Endothelial cell of umbilical vein (primary cell): ENCODE results near the gene SLC5A1. TPM values are rescaled to one million over a fixed set of nuclear protein-coding genes. Genes with fewer than 3 reads are reported as not detected.

Experiments
- BruUV-seq: library from RNA; stranded (reverse); fragments of 400-500 nt; replicated peaks from 2 replicates; lab custom pipeline; 2021; lab: Mats Ljungman, UMichigan
- CTCF ChIA-PET: fragments of 300-600, 350-600 bp; sonication (Branson Sonifier 250); formaldehyde crosslinking; loops from one replicate; lab custom pipeline; 2021; ENCODE audit warnings: antibody characterized with exemption, inconsistent platforms; lab: Charles Lee
- POLR2A ChIA-PET: fragments of 300-600, 350-600 bp; sonication (Branson Sonifier 250); formaldehyde crosslinking; loops from one replicate; lab custom pipeline; 2021; ENCODE audit warnings: antibody characterized with exemption, inconsistent platforms; lab: Charles Lee
- DNase-seq: peaks from one replicate; pipeline ENCODE4 v3.0.0-alpha.2; 2011; ENCODE audit warnings: low read depth, low spot score
- FAIRE-seq: peaks from 2 replicates; lab custom pipeline; 2011; peaks lifted over from hg19 to GRCh38; lab: Jason Lieb, UNC
- H2AFZ ChIP-seq: 2 replicates; pipeline ENCODE4 v1.6.0; 2012; ENCODE audit warnings: low read depth, low read length, control low read depth, inconsistent platforms
- H3K27ac ChIP-seq: 2 replicates; pipeline ENCODE4 v1.5.1; 2011; ENCODE audit warnings: low read depth, mild to moderate bottlenecking, control low read depth, low read length, moderate library complexity; ENCODE audit not compliant: insufficient read depth
- H3K27me3 ChIP-seq, 2 experiments: 2 replicates each; pipeline versions ENCODE4 v1.6.0 to v1.6.1; 2011; ENCODE audit warnings: low read length in 2 of 2, mixed read lengths in 1 of 2; ENCODE audit not compliant: control insufficient read depth in 2 of 2, insufficient read depth in 2 of 2
- H3K36me3 ChIP-seq, 2 experiments: 2 replicates in 1 of 2; 3 replicates in 1 of 2; pipeline ENCODE4 v1.5.1; 2011; ENCODE audit warnings: low read length in 2 of 2, mild to moderate bottlenecking in 1 of 2, moderate library complexity in 1 of 2; ENCODE audit not compliant: control insufficient read depth in 2 of 2, insufficient read depth in 2 of 2; ENCODE audit errors: extremely low read depth in 1 of 2
- H3K4me1 ChIP-seq: 3 replicates; pipeline ENCODE4 v1.5.1; 2011; ENCODE audit warnings: mild to moderate bottlenecking, low read length; ENCODE audit not compliant: control insufficient read depth, insufficient read depth; ENCODE audit errors: extremely low read depth
- H3K4me2 ChIP-seq: 2 replicates; pipeline ENCODE4 v1.6.1; 2011; ENCODE audit warnings: low read length, control low read depth, mixed read lengths; ENCODE audit not compliant: insufficient read depth
- H3K4me3 ChIP-seq, 3 experiments: fragments of 200-600 bp in 1 of 3; sonication (generic), shearing (Covaris generic) in 1 of 3; replicated peaks in 1 of 3; 2 replicates each; pipeline ENCODE4 v1.5.1; 2011 to 2016; ENCODE audit warnings: control low read depth in 3 of 3, low read length in 3 of 3, mild to moderate bottlenecking in 2 of 3, inconsistent platforms in 1 of 3, low read depth in 1 of 3, moderate library complexity in 1 of 3; ENCODE audit not compliant: insufficient read depth in 1 of 3
- H3K79me2 ChIP-seq: 2 replicates; pipeline ENCODE4 v1.6.0; 2012; ENCODE audit warnings: low read length, inconsistent platforms; ENCODE audit not compliant: control insufficient read depth, insufficient read depth
- H3K9ac ChIP-seq: replicated peaks from 2 replicates; pipeline ENCODE3; 2011; ENCODE audit warnings: low read length, control low read depth; ENCODE audit not compliant: insufficient read depth; ENCODE audit errors: extremely low read depth
- H3K9me1 ChIP-seq: replicated peaks from 3 replicates; pipeline ENCODE4 v1.6.0; 2011; ENCODE audit warnings: mild to moderate bottlenecking, low read length; ENCODE audit not compliant: control insufficient read depth, insufficient read depth; ENCODE audit errors: extremely low read depth
- H3K9me3 ChIP-seq: replicated peaks from 2 replicates; pipeline ENCODE4 v1.5.1; 2012; ENCODE audit warnings: low read length, inconsistent platforms; ENCODE audit not compliant: control insufficient read depth, insufficient read depth
- H4K20me1 ChIP-seq: replicated peaks from 2 replicates; pipeline ENCODE3; 2011; ENCODE audit warnings: mild to moderate bottlenecking, low read length; ENCODE audit not compliant: control insufficient read depth, insufficient read depth; ENCODE audit errors: extremely low read depth
- EZH2 ChIP-seq: IDR thresholded peaks from 2 replicates; pipeline ENCODE4 v1.6.1; 2012; ENCODE audit warnings: borderline replicate concordance, low read depth, mild to moderate bottlenecking, moderate library complexity, low read length, inconsistent platforms; ENCODE audit not compliant: severe bottlenecking
- FOS ChIP-seq: IDR thresholded peaks from 2 replicates; pipeline ENCODE4 v1.6.1; 2011; ENCODE audit warnings: mild to moderate bottlenecking, low read length, moderate library complexity, borderline replicate concordance; ENCODE audit not compliant: insufficient read depth
- GATA2 ChIP-seq: IDR thresholded peaks from 2 replicates; pipeline ENCODE4 v1.7.0; 2011; ENCODE audit warnings: low read depth, mild to moderate bottlenecking, moderate library complexity, mixed read lengths, low read length; ENCODE audit not compliant: insufficient read length, insufficient read depth
- JUN ChIP-seq: IDR thresholded peaks from 2 replicates; pipeline ENCODE4 v1.6.1; 2011; ENCODE audit warnings: borderline replicate concordance, low read depth; ENCODE audit not compliant: insufficient read length, insufficient read depth
- MYC ChIP-seq: IDR thresholded peaks from one replicate; pipeline ENCODE4 v1.6.1; 2011; ENCODE audit warnings: mild to moderate bottlenecking, low read depth, low read length
- POLR2A ChIP-seq: IDR thresholded peaks from 2 replicates; pipeline ENCODE4 v1.6.1; 2012; ENCODE audit warnings: low read depth, mild to moderate bottlenecking, control low read depth, low read length
- POLR2AphosphoS5 ChIP-seq: IDR thresholded peaks from 2 replicates; pipeline ENCODE4 v1.6.1; 2012; ENCODE audit warnings: low read depth, mild to moderate bottlenecking, control low read depth, low read length, moderate library complexity; ENCODE audit not compliant: insufficient read depth
- dilution Hi-C: fragments of 300-500 bp; cut with MboI; formaldehyde crosslinking; loops from one replicate; pipeline ENCODE4 v1.15.0; 2019; ENCODE audit warnings: low sequenced_read_pairs; ENCODE audit not compliant: extremely low pct_ligation_motif_present
- intact Hi-C: fragments of 100-400 bp; cut with micrococcal nuclease; formaldehyde crosslinking; loops from one replicate; pipeline ENCODE4 v1.10.0; 2022
- polyA plus RNA-seq, 4 experiments: library from polyadenylated mRNA; depleted of rRNA in 3 of 4; stranded (reverse) in 3 of 4; unstranded in 1 of 4; fragments of >200 nt; gene quantifications; 2 replicates each; pipeline versions ENCODE4 v1.2.1 to v1.2.3, GENCODE V29; 2011 to 2012; ENCODE audit warnings: missing spikeins in 1 of 4
- total RNA-seq: library from RNA; stranded (reverse); gene quantifications from 2 replicates; pipeline ENCODE4 v1.2.3, GENCODE V29; 2021
- TF ChIP-seq, protein P1 (sequence below), 2 donors: IDR thresholded peaks; 1 replicate in 1 of 2; 2 replicates in 1 of 2; pipeline ENCODE4 v1.5.1; 2011; ENCODE audit warnings: low read length in 2 of 2, mild to moderate bottlenecking in 2 of 2, moderate library complexity in 2 of 2, control low read depth in 1 of 2, inconsistent platforms in 1 of 2, low read depth in 1 of 2; ENCODE audit not compliant: insufficient read depth in 1 of 2; ENCODE audit errors: extremely low read depth in 1 of 2
- TF ChIP-seq, protein P2 (sequence below): IDR thresholded peaks from 2 replicates; pipeline ENCODE4 v1.6.1; 2011; ENCODE audit not compliant: insufficient read depth, insufficient read length

The SLC5A1 gene
- total and polyA plus RNA-seq, 2 donors (not counting 3 experiments of a cell fraction or from before 2014, with no cell fraction given): not detected

DNA sequence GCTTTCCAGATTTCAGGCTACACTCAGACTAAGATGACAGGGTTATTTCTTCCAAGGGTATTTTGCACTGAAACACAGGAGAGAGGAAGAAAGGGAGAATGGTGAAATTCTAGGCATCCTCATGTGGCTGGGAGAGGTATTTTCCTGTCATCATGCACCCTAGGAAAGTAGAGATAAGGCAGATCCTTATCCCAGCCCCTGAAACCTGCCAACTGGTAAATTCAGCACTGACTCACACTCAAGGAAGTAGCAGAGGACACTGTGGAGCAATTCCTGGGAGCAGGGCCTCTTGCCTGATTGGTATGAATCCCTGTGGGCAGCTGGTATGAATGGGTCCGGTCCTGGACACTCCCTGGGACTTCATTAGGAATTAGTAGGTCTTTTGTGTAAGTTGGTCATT, 37.6 kb upstream of the SLC5A1 start:
- H2AFZ ChIP-seq: no peak overlapping the region
- no peaks in the 10 kb centered on the region for H3K4me1 ChIP-seq
- H3K4me2 ChIP-seq: no peak overlapping the region
- no peaks in the 10 kb centered on the region for H3K9me1 ChIP-seq
- no peaks in the 10 kb centered on the region for H4K20me1 ChIP-seq
- FAIRE-seq: no peak
- no peak for DNase-seq
- no TSS peak for BruUV-seq
- TF ChIP-seq GATA2 (no peak), JUN (no peak), MYC (no peak)
- TF ChIP-seq, protein P1, sequence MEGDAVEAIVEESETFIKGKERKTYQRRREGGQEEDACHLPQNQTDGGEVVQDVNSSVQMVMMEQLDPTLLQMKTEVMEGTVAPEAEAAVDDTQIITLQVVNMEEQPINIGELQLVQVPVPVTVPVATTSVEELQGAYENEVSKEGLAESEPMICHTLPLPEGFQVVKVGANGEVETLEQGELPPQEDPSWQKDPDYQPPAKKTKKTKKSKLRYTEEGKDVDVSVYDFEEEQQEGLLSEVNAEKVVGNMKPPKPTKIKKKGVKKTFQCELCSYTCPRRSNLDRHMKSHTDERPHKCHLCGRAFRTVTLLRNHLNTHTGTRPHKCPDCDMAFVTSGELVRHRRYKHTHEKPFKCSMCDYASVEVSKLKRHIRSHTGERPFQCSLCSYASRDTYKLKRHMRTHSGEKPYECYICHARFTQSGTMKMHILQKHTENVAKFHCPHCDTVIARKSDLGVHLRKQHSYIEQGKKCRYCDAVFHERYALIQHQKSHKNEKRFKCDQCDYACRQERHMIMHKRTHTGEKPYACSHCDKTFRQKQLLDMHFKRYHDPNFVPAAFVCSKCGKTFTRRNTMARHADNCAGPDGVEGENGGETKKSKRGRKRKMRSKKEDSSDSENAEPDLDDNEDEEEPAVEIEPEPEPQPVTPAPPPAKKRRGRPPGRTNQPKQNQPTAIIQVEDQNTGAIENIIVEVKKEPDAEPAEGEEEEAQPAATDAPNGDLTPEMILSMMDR (IDR thresholded peaks at IDR 0.05; ENCODE audit: extremely low read depth in 1 of 2, insufficient read depth in 1 of 2, low read depth in 1 of 2, low read length in 2 of 2): no peak
- TF ChIP-seq, protein P2, sequence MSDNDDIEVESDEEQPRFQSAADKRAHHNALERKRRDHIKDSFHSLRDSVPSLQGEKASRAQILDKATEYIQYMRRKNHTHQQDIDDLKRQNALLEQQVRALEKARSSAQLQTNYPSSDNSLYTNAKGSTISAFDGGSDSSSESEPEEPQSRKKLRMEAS: no peak
- no peaks in the 10 kb centered on the region for H3K79me2 ChIP-seq
- intact Hi-C loops: no loop called here
- no peaks in the 10 kb centered on the region for H3K27me3 ChIP-seq
- no peak overlapping the region for H3K27ac ChIP-seq
- no peak overlapping the region for H3K9ac ChIP-seq
- H3K9me3 ChIP-seq: no peaks in the 10 kb centered on the region
- ChIA-PET POLR2A (no interaction called here), CTCF (no interaction called here)
- dilution Hi-C loops: no loop called here
- no peak overlapping the region for H3K4me3 ChIP-seq
- no peaks in the 10 kb centered on the region for H3K36me3 ChIP-seq

DNA sequence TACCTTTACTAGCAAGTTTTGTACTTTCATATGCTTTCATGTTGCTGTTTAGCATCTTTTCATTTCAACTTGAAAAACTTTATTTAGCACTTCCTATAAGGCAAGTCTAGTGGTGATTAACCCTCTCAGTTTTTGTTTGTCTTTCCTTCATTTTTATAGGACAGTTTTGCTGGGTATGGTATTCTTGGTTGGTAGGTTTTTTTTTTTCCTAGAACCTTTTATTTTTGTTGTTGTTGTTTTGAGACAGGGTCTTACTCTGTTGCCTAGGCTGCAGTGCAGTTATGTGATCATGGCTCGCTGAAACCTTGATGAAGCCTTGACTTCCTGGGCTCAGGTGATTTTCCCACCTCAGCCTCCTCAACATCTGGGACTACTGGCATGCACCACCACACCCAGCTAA, 29.9 kb upstream of the SLC5A1 start:
- dilution Hi-C loops: no loop called here
- no peaks in the 10 kb centered on the region for H3K79me2 ChIP-seq
- no peaks in the 10 kb centered on the region for H3K9me3 ChIP-seq
- CTCF ChIA-PET: no interaction called here
- H4K20me1 ChIP-seq: no peaks in the 10 kb centered on the region
- no peak overlapping the region for H3K4me3 ChIP-seq
- no peaks in the 10 kb centered on the region for H3K4me1 ChIP-seq
- POLR2A ChIA-PET: no interaction called here
- no peak overlapping the region for H3K27ac ChIP-seq
- no peaks in the 10 kb centered on the region for H3K36me3 ChIP-seq
- no peaks in the 10 kb centered on the region for H3K27me3 ChIP-seq
- FAIRE-seq (no peak), DNase-seq (no peak)
- intact Hi-C loops: no loop called here
- BruUV-seq: no TSS peak
- no peak overlapping the region for H3K9ac ChIP-seq
- no peak overlapping the region for H3K4me2 ChIP-seq
- TF ChIP-seq JUN: no peak
- TF ChIP-seq POLR2AphosphoS5: no peak
- TF ChIP-seq, protein P2: no peak
- no peak for TF ChIP-seq POLR2A
- TF ChIP-seq FOS: no peak
- TF ChIP-seq GATA2: no peak
- TF ChIP-seq, protein P1 (IDR thresholded peaks at IDR 0.05; ENCODE audit: extremely low read depth in 1 of 2, insufficient read depth in 1 of 2, low read depth in 1 of 2, low read length in 2 of 2): no peak
- no peak for TF ChIP-seq MYC
- no peak for TF ChIP-seq EZH2
- no peaks in the 10 kb centered on the region for H3K9me1 ChIP-seq
- no peak overlapping the region for H2AFZ ChIP-seq
